VCaP (cell line): ENCODE results near the gene TRPM1.

Source experiments
- H3K27ac ChIP-seq: fragments of 450-650 bp; 2 replicates; pipeline ENCODE4 v1.5.1; 2017
- TF ChIP-seq, protein P1 (sequence below): fragments of 450-650 bp; conservative IDR thresholded peaks from 2 replicates; pipeline ENCODE4 v1.5.1; 2017; ENCODE audit warnings: mild to moderate bottlenecking, moderate library complexity

The TRPM1 gene

DNA sequence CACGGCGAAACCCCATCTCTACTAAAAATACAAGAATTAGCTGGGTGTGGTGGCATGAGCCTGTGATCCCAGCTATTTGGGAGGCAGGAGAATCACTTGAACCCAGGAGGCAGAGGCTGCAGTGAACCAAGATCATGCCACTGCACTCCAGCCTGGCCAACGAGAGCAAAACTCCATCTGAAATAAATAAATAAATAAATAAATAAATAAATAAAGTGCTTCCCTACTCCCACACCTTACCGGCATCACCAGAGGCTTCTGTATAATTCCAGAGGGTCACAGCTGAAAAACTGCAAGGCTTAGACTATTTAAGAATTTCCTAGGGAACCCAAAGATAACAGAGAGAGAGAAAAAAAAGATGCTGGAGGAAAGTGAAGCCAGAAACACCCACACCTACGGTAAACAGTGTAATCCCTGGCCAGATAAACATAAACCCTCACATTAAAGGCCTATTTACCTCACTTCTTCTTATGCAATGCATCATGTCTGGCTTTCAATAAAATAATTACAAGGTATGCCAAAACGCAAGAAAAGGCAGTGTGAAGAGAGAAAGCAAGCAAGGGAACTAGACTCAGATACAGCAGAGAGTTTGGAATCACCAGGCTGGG lies 15.0 kb upstream of the TRPM1 start:
- H3K27ac ChIP-seq, result no peak overlapping the region
- TF ChIP-seq, protein P1, sequence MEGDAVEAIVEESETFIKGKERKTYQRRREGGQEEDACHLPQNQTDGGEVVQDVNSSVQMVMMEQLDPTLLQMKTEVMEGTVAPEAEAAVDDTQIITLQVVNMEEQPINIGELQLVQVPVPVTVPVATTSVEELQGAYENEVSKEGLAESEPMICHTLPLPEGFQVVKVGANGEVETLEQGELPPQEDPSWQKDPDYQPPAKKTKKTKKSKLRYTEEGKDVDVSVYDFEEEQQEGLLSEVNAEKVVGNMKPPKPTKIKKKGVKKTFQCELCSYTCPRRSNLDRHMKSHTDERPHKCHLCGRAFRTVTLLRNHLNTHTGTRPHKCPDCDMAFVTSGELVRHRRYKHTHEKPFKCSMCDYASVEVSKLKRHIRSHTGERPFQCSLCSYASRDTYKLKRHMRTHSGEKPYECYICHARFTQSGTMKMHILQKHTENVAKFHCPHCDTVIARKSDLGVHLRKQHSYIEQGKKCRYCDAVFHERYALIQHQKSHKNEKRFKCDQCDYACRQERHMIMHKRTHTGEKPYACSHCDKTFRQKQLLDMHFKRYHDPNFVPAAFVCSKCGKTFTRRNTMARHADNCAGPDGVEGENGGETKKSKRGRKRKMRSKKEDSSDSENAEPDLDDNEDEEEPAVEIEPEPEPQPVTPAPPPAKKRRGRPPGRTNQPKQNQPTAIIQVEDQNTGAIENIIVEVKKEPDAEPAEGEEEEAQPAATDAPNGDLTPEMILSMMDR, result no peak

DNA sequence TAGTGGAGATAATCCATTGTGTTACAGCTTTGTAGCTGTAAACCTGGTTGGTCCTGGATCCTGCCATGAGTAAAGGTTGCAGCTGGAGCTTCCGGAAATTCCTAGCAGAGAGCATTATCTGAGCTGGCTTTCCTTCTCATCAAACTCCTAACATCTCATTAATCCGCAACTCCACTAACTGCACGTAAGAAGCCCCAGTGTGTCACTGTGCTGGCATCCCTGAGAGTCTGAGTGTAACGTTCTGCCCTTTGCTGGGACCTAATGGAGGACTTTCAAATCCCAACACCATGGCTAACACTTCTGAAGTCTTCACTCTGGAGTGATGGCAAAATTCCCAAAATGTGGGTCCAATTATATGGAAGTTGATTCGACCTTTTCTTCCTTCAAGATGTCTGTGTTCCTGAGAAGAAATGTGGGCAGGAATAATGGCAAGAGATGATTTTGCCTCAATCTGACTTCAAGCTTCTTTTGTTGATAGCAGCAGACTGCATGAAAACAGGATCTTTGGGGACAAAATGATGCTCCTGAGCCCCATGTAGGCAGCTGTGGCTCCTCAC lies 9.6 kb upstream of the TRPM1 start:
- TF ChIP-seq, protein P1, result no peak
- peak overlapping the region; percentile 61 for H3K27ac ChIP-seq

DNA sequence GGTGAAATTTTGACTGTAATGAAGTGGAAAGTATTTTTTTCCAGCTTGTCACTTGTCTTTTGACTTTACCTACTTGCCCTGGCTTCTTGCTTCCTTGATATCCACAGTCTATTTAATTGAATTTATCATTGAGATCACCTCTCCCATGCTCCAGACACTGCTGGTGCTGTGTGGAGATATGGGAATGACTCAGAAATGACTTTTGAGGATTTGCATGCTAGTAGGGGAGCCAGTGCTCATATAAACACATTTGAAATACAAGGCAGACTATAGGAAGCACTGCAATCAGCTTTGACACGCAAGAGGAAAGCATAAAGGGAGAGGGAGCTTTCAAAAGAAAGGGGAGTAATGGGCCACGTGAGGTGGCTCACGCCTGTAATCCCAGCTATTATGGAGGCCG lies 7.3 kb upstream of the TRPM1 start:
- TF ChIP-seq, protein P1, result no peak
- no peak overlapping the region for H3K27ac ChIP-seq

DNA sequence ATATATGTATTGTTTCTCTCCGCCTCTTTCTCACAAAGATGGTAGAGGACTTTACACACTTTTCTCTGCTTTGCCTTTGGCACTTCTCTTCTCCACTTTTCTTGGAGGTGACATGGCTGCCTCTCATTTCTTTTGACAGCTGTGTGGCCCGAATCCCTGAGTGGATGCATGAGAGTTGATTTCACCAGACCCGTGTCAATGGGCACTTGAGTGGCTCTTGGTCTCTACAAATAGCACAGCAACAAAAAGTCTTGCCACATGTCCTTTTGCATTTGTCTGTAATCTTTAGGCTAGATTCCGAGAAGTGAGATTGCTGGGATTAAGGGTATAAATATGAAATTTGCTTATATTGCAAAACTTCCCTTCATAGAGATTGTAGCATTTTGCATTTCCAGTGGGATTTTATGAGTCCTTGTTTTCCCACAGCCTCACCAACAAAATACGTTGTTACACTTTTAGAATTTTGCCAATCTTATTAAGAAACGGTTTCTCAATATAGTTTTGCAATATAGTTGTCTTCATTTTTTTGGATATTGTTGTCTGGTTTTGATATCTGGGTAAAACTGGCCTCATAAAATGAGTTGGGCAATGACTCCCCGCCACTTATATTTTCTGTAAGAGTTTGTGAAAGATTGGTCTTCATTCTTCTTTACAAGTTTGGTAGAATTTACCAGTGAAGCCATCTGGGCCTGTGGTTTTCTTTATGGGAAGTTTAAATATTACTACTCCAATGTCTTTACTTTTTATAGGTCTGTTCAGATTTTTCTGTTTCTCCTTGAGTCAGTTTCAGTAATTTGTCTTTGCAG lies 5.2 kb upstream of the TRPM1 start:
- H3K27ac ChIP-seq, result no peak overlapping the region
- TF ChIP-seq, protein P1, result no peak

DNA sequence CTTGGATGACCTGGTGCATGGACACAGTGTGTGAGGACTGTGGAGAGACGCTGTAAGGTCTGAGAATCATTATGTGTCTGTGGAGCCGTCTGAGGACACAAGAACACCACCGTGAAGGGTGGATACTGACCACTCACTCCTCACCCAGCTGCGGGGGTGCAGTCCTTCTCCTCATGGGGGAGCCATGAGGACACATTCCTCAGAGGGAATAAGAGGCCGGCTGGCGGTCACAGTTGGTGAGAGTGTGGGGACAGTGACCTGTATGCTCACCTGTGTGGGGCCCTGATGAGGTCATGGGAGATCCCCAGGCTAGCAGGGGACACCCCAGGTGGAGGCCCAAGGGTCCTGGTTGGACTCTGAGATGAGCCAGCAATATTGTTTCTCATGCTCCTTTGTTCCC lies 2.5 kb upstream of the TRPM1 start:
- H3K27ac ChIP-seq, result no peak overlapping the region
- TF ChIP-seq, protein P1, result no peak

DNA sequence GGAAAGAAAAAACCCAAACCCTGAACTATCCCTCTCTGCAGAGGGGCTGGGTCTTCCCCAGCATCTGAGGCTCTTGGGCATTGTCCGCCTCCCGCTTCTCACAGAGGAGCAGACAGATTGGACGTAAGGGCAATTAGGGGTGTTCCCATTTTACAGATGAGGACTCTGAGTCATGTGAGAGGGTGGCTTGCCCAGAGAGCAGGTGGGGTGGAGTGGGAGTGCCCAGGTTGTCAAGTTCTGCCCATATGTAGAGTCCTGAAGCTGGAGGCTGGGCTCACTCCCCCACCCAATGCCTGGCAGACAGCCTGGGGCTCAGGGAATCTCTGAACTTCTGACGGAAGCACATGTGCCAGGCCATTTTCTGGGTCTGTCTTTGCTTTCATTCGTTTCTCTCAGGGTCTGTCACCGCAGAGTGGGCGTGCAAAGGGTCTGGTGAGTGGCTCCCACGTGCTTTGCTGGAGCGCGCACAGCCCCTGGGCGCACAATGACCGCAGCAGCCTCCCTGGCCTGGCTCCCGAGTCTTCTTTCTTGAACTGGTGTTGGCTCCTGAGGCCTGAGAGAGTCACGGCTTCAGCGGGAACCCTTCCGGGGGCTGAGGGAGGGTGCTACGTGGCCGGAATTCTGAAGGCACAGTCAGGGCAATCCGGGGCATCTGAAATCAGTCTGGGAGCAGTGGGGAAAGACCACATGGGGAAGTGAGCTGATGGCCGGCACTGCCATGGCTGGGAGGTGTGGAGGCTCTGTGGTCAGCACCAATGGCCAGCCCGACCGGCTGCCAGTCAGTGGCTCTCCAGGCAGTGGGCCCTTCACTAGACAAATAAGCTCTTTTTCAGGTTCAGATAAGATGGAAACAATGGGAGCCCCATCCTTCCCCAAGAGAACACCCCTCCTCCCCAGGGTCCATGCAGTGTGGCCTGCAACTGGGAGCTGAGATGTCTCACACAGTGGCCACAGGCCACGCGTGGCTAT lies 1.1 kb upstream of the TRPM1 start:
- TF ChIP-seq, protein P1, result no peak
- peak overlapping the region; percentile 86 for H3K27ac ChIP-seq

DNA sequence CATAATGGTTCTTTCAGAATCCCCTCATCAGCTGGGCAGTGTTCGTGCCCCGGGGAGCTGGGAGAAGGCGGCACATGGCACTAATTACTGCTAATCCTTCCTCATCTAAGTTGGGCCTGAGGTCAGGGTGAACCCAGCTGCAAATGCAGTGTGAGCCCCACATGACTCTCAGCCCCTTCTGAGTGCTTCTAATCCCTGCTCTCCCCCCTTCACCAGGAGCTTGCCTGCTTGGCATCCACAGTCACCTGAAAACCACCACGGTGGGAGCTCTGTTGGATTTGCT lies 455 bp upstream of the TRPM1 start:
- H3K27ac ChIP-seq, result peak overlapping the region; percentile 86
- TF ChIP-seq, protein P1, result no peak
